NCI-H748 (cell line): ENCODE results near the gene FAM216B.
A peak's percentile ranks its signal among the peaks of the same experiment; 100 is the strongest.

Experiments used
- DNase-seq: peaks from one replicate; lab custom pipeline; 2025; ENCODE audit not compliant: unreplicated experiment; lab: John Stamatoyannopoulos, UW

The FAM216B gene

DNA sequence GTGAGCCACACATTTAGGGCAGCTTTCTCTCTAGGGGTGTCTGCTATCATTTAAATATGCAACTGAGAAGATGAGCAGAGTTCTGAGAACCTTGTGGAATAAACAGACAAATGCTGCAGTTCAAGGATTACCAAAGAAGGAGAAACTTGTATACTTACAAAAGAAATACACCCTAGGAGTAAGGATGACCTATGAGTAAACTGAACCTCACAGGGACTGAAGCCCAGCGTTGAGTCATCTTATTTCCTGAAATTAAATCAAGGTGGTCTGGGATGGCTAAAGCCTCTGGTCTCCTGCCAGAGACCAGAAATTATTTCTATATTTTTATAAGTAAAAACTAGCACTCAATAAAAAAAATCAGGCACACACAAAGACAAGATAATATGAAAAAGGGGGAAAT, 40.1 kb downstream of the FAM216B start:
- DNase-seq, result no peak

DNA sequence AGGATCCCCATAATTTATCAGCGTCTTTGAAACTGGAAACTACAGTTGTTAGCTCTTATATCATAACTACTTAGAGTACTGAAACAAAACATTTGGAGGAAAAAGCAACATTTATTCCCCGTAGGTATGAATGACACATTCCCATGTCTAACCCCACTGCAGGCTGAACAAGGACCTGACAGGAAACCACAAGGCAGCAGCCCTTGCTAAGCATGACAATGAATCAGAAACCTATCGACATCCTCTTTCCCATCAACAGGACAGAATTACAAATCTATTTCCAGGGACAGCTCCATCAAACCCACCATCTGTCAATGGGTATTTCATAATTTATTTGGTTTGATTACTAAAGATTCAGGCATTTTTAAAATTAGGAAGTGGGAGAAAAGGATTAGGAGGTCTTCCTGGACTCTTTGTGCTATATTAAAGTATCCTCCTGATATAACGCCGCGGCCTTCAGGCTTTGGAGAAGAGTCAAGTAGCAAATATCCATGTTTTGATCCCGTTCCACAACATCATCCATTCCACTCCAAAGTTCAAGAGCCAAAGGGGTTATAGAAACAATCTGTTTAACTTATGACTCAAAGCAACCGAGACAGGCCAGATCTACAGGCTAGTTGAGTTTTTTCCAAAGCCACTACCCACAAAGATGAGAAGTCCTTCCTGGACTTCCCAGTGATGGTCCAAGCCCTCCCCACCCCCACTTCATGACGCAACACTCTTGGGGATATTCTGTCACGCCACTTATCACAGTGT, 51.1 kb downstream of the FAM216B start:
- DNase-seq, result no peak

DNA sequence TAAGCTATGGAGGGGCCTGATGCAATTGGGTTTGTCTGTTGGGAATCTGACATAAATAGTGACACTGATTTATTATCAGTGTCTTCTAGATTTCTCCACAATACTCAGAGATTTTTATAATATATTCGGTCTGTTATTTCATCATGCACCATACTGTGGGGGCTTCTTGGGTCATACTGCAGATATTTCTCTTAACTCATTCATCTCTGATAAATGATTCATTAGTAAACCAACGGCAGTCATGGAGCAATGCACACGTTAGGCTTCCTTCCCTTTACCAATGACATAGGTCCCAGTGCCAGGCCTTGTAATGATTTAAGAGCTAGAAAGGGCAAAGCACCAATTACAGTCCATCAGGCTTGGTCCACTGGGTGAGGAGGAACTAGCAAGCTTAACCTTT, 53.6 kb downstream of the FAM216B start:
- DNase-seq, result no peak

GRCh38 chr13:42836930-42837690, 55.7 kb downstream of the FAM216B start:
- DNase-seq, result peak; percentile 37
